B cell (primary cell): ENCODE results near the gene ATF7IP2. TPM values are rescaled to one million over a fixed set of nuclear protein-coding genes. Genes with fewer than 3 reads are reported as not detected.

Experiments used
- ATAC-seq: fragments of 200-7000 bp; cut with Tn5 transposase; one replicate; pipeline ENCODE4 v1.10.0; 2021; ENCODE audit warnings: low read depth, mild to moderate bottlenecking, moderate number of reproducible peaks, moderate library complexity
- CTCF ChIA-PET: fragments of 350-600 bp; sonication (Branson Sonifier 250); formaldehyde crosslinking; loops from one replicate; lab custom pipeline; 2021; ENCODE audit warnings: antibody characterized with exemption, inconsistent platforms; lab: Charles Lee
- POLR2A ChIA-PET: fragments of 350-600 bp; sonication (Branson Sonifier 250); formaldehyde crosslinking; loops from one replicate; lab custom pipeline; 2021; ENCODE audit warnings: antibody characterized with exemption; lab: Charles Lee
- DNase-seq: peaks from one replicate; pipeline ENCODE4 v3.0.0; 2013
- H2AFZ ChIP-seq: 2 replicates; pipeline ENCODE4 v1.6.1; 2012; ENCODE audit warnings: mild to moderate bottlenecking, low read depth, low read length; ENCODE audit not compliant: insufficient read depth, poor library complexity, severe bottlenecking
- H3K27ac ChIP-seq, 2 donors: 1 replicate in 1 of 2; 2 replicates in 1 of 2; pipeline ENCODE4 v1.5.1; 2012 to 2013; ENCODE audit warnings: low read length in 2 of 2, mild to moderate bottlenecking in 2 of 2, moderate library complexity in 1 of 2
- H3K27me3 ChIP-seq, 4 experiments: fragments of 200-600 bp in 1 of 4; sonication (generic) in 1 of 4; replicated peaks in 1 of 4; 1 replicate in 2 of 4; 2 replicates in 2 of 4; pipeline versions ENCODE4 v1.6.1 to v1.7.0; 2013 to 2016; ENCODE audit warnings: low read length in 3 of 4, mild to moderate bottlenecking in 2 of 4, mixed read lengths in 1 of 4, moderate library complexity in 1 of 4; ENCODE audit not compliant: insufficient read depth in 4 of 4, control insufficient read depth in 3 of 4; ENCODE audit errors: control extremely low read depth in 1 of 4
- H3K36me3 ChIP-seq, 2 experiments: replicated peaks in 1 of 2; 1 replicate in 1 of 2; 2 replicates in 1 of 2; pipeline versions ENCODE4 v1.6.1 to v1.7.1; 2013; ENCODE audit warnings: low read length in 1 of 2; ENCODE audit not compliant: insufficient read depth in 2 of 2, control insufficient read depth in 1 of 2; ENCODE audit errors: control extremely low read depth in 1 of 2, extremely low read depth in 1 of 2
- H3K4me1 ChIP-seq, 2 donors: fragments of 200-600 bp in 1 of 2; sonication (generic) in 1 of 2; 1 replicate in 1 of 2; 2 replicates in 1 of 2; pipeline versions ENCODE4 v1.5.1 to v1.6.1; 2013 to 2017; ENCODE audit warnings: low read length in 2 of 2; ENCODE audit not compliant: control insufficient read depth in 2 of 2, insufficient read depth in 2 of 2
- H3K4me2 ChIP-seq: replicated peaks from 2 replicates; pipeline ENCODE3; 2012; ENCODE audit warnings: mild to moderate bottlenecking, low read depth, low read length; ENCODE audit not compliant: poor library complexity, severe bottlenecking
- H3K4me3 ChIP-seq, 5 experiments: fragments of 200-600 bp in 1 of 5; sonication (generic) in 1 of 5; 1 replicate in 3 of 5; 2 replicates in 2 of 5; pipeline versions ENCODE4 v1.5.1 to v1.7.0; 2011 to 2016; ENCODE audit warnings: low read length in 4 of 5, mild to moderate bottlenecking in 4 of 5, low read depth in 2 of 5, control low read depth in 1 of 5, moderate library complexity in 1 of 5; ENCODE audit not compliant: insufficient read depth in 1 of 5; ENCODE audit errors: control extremely low read depth in 1 of 5, extremely low read depth in 1 of 5
- H3K79me2 ChIP-seq: fragments of 200-600 bp; sonication (generic); one replicate; pipeline ENCODE4 v1.6.0; 2016; ENCODE audit warnings: low read length; ENCODE audit not compliant: control insufficient read depth, insufficient read depth
- H3K9ac ChIP-seq: fragments of 200-600 bp; sonication (generic); 2 replicates; pipeline ENCODE4 v1.6.1; 2017; ENCODE audit warnings: mild to moderate bottlenecking, low read length, moderate library complexity
- H3K9me3 ChIP-seq, 3 donors: one replicate each; pipeline versions ENCODE4 v1.6.1 to v1.7.1; 2013; ENCODE audit warnings: low read length in 2 of 3; ENCODE audit not compliant: control insufficient read depth in 2 of 3, insufficient read depth in 1 of 3; ENCODE audit errors: control extremely low read depth in 1 of 3
- H4K20me1 ChIP-seq: 2 replicates; pipeline ENCODE4 v1.6.0; 2012; ENCODE audit warnings: mild to moderate bottlenecking, low read length; ENCODE audit not compliant: insufficient read depth, control insufficient read depth, poor library complexity, severe bottlenecking
- H3K27ac Mint-ChIP-seq: one replicate; pipeline ENCODE4 v1.8.0; 2021; ENCODE audit warnings: mixed read lengths
- H3K27me3 Mint-ChIP-seq: one replicate; pipeline ENCODE4 v1.8.0; 2021; ENCODE audit warnings: mixed read lengths
- H3K4me1 Mint-ChIP-seq: one replicate; pipeline ENCODE4 v1.8.0; 2021; ENCODE audit warnings: mixed read lengths
- H3K4me3 Mint-ChIP-seq: one replicate; pipeline ENCODE4 v1.8.0; 2021; ENCODE audit warnings: mixed read lengths
- H3K9me3 Mint-ChIP-seq: one replicate; pipeline ENCODE4 v1.8.0; 2022; ENCODE audit warnings: mixed read lengths; ENCODE audit not compliant: insufficient read depth
- CTCF ChIP-seq: fragments of 200-600 bp; IDR thresholded peaks from one replicate; pipeline ENCODE4 v1.8.0; 2022; ENCODE audit warnings: antibody characterized with exemption, mild to moderate bottlenecking
- EZH2 ChIP-seq: IDR thresholded peaks from 2 replicates; pipeline ENCODE4 v1.6.1; 2012; ENCODE audit warnings: borderline replicate concordance, low read depth, mild to moderate bottlenecking, moderate library complexity, low read length; ENCODE audit not compliant: insufficient read depth, poor library complexity, severe bottlenecking
- WGBS: methylation state at CpG from one replicate; pipeline ENCODE4 v1.1.5; 2013; ENCODE audit warnings: missing lambda C conversion rate; ENCODE audit not compliant: insufficient coverage; 5-methylcytosine and 5-hydroxymethylcytosine counted together
- intact Hi-C: fragments of 100-400 bp; cut with micrococcal nuclease; formaldehyde crosslinking; loops from one replicate; pipeline ENCODE4 v1.10.0; 2022
- polyA plus RNA-seq: library from polyadenylated mRNA; depleted of rRNA; stranded (reverse); fragments of >200 nt; gene quantifications from 2 replicates; pipeline ENCODE4 v1.2.3, GENCODE V29; 2012
- total RNA-seq, 2 donors: library from RNA; stranded (reverse); fragments of 120-200 nt in 1 of 2; gene quantifications; 1 replicate in 1 of 2; 2 replicates in 1 of 2; pipeline versions ENCODE4 v1.2.3 to v1.2.4, GENCODE V29; 2013 to 2022

ATF7IP2 gene
- total and polyA plus RNA-seq, 2 donors (not counting 1 experiment from before 2014, with no cell fraction given), result 67.5 to 105 TPM

- H3K79me2 ChIP-seq, result peaks cover 54% of the 10 kb centered on the region
- peak; percentile 32 for DNase-seq
- peaks cover 45% of the 10 kb centered on the region for H3K4me1 Mint-ChIP-seq
These were observed 748 bp downstream of the ATF7IP2 start for GRCh38 chr16:10386517-10387100.

More at GRCh38 chr16:10386517-10387100, 748 bp downstream of the ATF7IP2 start:
- Mint-ChIP-seq H3K27me3 (no peaks in the 10 kb centered on the region), H3K4me3 (peak overlapping the region; percentile 100), H3K9me3 (no peaks in the 10 kb centered on the region), H3K27ac (peak overlapping the region; percentile 99)
- intact Hi-C loops, result loop anchor here (2.0 to 10.0 kb wide), 6 partner anchors 24 to 351 kb away; no protein-coding TSS in a partner anchor
- ChIA-PET CTCF (interaction anchor here (1.3 to 1.9 kb wide), 3 partner anchors 24 to 129 kb away, joined by 4 to 11 read pairs (median 6); no protein-coding TSS in a partner anchor), POLR2A (no interaction called here)
- no peaks in the 10 kb centered on the region for H4K20me1 ChIP-seq
- no peaks in the 10 kb centered on the region for H3K36me3 ChIP-seq
- peak overlapping the region; percentile 72 to 97 (median 93) for H3K4me3 ChIP-seq
- peak overlapping the region; percentile 72 to 86 for H3K27ac ChIP-seq
- no peak for ATAC-seq
- H3K4me2 ChIP-seq, result peak overlapping the region; percentile 85
- H3K9ac ChIP-seq, result peak overlapping the region; percentile 88
- H2AFZ ChIP-seq, result peak overlapping the region; percentile 77
- peaks cover 11 to 20% of the 10 kb centered on the region in 2 donors for H3K4me1 ChIP-seq
- TF ChIP-seq CTCF (no peak), EZH2 (no peak)
- peaks cover 0 to 17% (median 0%) of the 10 kb centered on the region in 3 donors for H3K9me3 ChIP-seq
- H3K27me3 ChIP-seq, result no peaks in the 10 kb centered on the region
- 7% methylated on average over 2 of the region's 14 CpGs for WGBS
